Activated T-cell treated with anti-CD3 and anti-CD28 coated beads for 4 hours (primary cell): ENCODE measurements around the gene MAMDC4.

Source experiments
- DNase-seq: peaks from one replicate; pipeline ENCODE4 v3.0.0-alpha.2; 2020

The MAMDC4 gene

DNA sequence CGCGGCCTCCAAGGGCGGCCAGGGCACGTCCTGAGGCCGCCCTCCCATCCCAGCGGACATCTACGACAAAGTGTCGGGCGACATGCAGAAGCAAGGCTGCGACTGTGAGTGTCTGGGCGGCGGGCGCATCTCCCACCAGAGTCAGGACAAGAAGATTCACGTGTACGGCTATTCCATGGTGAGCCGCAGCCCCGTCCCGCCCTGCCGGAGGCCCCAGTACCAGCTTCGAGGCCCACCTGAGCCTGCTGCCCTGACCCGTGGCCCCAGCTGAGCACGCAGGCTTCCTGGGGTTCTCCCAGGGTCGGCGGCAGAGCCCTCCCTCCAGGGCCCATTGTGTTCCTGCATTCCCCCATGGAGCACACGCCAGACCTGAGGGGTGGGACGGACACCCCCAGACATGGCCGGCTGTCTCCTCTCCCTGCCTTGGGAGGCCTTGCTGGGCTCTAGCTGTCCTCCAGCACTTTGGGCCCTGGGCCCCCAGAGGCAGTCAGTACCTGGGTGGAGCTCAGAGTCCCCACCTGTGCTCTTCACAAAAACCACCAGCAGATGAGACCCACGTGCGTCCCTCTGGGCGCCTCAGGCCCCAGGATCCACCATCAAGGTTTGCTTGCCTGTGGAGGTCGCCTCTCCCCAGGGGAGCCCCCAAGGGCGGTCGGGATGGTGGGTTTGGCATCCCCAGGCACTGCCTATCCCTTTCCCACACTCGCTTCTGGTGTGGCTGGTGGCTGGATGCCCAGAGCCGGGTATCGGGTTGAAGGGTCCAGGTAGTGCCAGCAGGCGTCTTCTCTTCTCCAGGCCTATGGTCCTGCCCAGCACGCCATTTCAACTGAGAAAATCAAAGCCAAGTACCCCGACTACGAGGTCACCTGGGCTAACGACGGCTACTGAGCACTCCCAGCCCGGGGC lies 1.9 kb upstream of the MAMDC4 start:
- DNase-seq = no peak

DNA sequence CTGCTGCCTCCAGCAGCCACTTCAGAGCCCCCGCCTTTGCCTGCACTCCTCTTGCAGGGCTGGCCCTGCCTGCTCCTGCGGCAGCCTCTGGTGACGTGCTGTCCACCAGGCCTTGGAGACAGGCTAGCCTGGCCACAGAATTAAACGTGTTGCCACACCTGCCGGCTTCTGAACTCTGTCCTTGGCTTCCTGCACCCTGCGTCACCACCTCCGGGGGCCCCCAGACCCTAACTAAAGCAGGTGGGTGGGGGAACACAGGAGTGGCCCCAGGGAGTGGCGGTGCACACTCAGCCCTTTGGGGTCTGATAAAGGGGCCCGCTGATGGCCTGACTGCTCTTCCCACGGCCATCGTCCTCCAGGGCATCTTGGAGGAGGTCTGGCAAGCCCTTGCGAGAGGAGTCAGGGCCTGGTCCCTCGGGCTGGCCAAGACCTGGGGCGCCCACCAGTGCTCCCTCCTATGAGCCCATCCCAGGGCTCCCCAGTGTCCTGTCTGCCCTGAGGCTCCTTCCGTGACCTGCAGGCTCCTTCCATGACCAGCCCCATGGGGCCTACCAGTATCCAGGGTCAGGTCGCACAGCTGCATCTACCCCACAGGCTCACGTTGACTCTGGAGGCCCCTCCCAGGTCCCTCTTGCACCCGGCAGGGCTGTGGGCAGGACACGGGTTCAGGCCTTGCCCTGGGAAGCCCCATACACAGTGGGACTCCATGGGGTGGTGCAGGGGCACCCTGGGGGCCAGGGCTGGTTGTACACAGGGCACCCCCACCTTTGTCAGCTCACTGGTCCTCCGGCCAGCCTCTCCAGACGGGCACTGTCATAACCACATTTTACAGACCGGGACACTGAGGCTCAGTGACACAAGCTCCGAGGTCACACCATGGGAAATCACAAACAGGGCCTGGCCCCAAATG lies 1.0 kb upstream of the MAMDC4 start:
- DNase-seq = no peak

DNA sequence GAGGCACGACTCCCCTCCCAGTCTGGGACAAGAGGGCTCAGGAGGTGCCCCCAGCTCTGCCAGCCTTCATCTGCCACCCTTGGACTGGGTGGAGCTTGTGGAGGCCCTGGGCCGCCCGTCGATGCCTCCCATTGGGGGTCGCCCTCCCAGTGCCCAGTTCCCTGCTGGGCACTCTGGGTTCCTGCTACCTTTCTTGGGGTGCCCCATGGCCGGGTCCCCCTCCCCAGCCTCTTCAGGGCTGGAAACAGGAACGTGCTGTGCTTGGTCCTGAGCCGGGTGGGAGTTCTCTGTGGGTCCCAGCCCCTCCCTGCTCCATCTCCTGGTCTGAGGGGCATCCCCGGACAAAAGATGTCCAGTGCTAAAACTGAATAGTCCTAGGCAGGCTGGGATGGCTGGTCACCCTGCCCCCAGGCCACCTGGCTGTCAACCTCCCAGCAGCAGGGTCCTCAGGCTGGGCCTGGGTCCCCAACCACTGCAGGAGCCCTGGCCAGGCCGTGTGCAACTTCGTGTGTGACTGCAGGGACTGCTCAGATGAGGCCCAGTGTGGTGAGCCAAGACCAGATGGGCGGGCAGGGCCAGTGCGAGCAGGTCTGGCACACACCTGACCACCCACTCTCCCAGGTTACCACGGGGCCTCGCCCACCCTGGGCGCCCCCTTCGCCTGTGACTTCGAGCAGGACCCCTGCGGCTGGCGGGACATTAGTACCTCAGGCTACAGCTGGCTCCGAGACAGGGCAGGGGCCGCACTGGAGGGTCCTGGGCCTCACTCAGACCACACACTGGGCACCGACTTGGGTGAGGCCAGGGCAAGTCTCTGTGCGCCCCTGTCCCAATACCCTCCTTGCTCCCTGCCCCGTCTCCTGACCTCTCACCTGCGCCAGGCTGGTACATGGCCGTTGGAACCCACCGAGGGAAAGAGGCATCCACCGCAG lies 784 bp downstream of the MAMDC4 start:
- no peak for DNase-seq

DNA sequence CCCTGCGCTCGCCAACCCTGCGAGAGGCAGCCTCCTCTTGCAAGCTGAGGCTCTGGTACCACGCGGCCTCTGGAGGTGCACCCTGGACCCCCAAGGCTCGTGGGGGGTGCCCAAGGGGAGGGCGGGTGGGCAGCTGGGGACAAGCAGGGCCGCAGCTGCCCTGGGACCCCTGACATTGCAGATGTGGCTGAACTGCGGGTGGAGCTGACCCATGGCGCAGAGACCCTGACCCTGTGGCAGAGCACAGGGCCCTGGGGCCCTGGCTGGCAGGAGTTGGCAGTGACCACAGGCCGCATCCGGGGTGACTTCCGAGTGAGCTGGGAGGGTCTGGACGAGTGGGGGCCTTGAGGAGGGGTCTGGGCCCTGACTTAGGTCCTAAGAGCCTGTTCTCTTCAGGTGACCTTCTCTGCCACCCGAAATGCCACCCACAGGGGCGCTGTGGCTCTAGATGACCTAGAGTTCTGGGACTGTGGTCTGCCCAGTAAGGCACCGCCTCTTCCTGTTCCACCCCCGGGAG lies 1.5 kb downstream of the MAMDC4 start:
- no peak for DNase-seq

DNA sequence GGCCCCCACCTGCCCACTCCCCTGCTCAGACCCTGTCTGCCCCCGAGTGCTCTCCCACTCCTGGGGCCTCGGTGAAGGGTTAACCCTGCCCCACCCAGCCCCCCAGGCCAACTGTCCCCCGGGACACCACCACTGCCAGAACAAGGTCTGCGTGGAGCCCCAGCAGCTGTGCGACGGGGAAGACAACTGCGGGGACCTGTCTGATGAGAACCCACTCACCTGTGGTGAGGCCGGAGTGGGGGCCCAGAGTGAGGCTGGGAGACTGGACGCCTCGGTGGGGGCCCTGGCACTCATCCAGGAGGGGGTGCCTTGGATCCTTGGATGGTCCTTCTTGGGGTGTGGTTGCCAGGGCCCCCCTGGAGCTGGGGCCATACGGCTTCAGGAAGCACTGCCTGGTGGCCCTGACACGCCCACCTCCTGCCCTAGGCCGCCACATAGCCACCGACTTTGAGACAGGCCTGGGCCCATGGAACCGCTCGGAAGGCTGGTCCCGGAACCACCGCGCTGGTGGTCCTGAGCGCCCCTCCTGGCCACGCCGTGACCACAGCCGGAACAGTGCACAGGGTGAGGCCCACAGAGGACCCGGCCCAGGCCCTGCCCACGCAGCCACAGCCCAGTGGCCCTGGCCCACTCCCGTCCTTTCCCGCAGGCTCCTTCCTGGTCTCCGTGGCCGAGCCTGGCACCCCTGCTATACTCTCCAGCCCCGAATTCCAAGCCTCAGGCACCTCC lies 2.1 kb downstream of the MAMDC4 start:
- DNase-seq = no peak

DNA sequence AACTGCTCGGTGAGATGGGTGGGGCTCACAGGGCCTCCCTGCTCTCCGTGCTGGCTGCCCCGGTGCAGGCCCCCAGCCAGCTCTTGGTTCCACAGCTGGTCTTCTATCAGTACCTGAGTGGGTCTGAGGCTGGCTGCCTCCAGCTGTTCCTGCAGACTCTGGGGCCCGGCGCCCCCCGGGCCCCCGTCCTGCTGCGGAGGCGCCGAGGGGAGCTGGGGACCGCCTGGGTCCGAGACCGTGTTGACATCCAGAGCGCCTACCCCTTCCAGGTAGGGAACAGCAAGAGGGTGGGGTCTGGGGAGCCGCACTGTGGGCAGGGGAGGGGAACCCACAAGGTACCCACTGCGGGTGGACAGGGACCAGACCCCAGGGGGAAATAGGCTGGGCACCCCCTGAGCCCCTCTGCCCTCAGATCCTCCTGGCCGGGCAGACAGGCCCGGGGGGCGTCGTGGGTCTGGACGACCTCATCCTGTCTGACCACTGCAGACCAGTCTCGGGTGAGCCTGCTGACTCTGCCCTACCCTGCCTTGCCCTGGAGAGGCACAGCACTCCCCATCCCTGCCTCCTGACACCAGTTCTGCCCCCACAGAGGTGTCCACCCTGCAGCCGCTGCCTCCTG lies 2.8 kb downstream of the MAMDC4 start:
- no peak for DNase-seq

DNA sequence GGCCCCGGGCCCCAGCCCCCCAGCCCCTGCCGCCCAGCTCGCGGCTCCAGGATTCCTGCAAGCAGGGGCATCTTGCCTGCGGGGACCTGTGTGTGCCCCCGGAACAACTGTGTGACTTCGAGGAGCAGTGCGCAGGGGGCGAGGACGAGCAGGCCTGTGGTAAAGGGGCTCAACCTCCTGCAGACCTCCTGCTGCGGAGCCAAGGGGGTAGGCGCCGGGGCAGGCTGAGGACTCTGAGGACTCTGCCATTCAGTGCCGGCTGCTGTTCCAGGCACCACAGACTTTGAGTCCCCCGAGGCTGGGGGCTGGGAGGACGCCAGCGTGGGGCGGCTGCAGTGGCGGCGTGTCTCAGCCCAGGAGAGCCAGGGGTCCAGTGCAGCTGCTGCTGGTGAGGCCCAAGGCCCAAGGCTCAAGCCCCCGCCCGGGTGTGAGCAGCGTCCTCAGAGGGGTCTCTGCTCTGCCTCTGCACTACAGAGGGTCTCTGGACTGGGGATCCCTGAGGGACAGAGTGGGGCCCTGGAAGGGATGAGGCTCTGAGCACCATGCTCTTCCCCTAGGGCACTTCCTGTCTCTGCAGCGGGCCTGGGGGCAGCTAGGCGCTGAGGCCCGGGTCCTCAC lies 3.4 kb downstream of the MAMDC4 start:
- DNase-seq = no peak

DNA sequence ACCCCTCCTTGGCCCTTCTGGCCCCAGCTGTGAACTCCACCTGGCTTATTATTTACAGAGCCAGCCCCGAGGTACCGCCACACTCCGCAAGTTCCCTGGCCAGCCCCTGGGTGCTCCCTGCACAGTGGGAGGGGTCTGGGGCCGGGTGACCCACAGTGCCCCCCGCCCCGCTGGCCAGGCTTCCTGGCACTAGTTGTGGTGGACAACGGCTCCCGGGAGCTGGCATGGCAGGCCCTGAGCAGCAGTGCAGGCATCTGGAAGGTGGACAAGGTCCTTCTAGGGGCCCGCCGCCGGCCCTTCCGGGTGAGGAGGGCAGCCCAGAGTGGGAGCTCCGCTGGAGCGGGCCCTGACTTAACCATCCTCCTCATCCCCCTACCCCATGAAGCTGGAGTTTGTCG lies 3.9 kb downstream of the MAMDC4 start:
- no peak for DNase-seq

DNA sequence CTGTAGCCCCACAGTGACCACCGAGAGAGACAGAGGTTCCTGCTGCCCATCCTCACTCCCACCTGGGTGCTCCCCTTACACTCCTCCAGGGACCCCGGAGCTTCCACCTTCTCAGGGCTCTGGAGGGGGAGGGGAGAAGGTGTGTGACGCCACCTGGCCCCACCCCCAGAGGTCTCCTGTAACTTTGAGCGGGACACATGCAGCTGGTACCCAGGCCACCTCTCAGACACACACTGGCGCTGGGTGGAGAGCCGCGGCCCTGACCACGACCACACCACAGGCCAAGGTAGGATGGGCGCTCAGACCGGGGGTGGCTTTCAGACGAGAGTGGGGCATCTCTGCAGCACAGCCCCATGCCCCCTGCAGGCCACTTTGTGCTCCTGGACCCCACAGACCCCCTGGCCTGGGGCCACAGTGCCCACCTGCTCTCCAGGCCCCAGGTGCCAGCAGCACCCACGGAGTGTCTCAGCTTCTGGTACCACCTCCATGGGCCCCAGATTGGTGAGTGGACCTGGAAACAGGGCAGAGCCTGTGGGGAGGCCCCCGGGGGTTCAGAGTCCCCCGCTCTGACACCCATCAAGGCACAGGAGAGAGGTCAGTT lies 4.5 kb downstream of the MAMDC4 start:
- DNase-seq = no peak

DNA sequence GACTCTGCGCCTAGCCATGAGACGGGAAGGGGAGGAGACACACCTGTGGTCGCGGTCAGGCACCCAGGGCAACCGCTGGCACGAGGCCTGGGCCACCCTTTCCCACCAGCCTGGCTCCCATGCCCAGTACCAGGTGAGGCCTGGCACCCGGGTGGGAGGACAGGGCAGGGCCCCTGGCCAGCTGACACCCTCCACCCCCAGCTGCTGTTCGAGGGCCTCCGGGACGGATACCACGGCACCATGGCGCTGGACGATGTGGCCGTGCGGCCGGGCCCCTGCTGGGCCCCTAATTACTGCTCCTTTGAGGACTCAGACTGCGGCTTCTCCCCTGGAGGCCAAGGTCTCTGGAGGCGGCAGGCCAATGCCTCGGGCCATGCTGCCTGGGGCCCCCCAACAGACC lies 5.0 kb downstream of the MAMDC4 start:
- no peak for DNase-seq

DNA sequence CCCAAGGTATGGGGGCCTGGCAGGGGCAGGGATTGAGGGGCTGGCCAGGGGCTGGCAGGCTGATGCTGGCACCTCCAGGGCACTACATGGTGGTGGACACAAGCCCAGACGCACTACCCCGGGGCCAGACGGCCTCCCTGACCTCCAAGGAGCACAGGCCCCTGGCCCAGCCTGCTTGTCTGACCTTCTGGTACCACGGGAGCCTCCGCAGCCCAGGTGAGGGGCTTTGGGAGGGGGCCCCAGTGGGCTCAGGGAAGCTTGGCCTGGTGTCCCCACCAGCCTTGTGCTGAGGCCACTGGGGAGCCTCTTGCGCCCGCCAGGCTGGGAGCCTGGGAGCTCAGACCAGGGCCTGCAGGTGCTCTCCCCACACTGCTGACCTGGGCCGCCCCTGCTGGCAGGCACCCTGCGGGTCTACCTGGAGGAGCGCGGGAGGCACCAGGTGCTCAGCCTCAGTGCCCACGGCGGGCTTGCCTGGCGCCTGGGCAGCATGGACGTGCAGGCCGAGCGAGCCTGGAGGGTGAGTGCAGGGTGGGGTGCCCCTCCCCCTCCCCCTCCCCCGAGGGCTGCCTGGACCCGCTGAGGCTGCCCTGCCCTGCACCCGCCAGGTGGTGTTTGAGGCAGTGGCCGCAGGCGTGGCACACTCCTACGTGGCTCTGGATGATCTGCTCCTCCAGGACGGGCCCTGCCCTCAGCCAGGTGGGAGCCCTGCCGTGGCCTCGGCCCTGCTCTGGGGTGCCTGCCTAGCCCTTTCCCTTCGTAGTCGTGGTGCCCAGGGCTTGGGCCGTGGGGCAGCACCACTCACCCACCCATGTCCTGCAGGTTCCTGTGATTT lies 5.7 kb downstream of the MAMDC4 start:
- DNase-seq = no peak

DNA sequence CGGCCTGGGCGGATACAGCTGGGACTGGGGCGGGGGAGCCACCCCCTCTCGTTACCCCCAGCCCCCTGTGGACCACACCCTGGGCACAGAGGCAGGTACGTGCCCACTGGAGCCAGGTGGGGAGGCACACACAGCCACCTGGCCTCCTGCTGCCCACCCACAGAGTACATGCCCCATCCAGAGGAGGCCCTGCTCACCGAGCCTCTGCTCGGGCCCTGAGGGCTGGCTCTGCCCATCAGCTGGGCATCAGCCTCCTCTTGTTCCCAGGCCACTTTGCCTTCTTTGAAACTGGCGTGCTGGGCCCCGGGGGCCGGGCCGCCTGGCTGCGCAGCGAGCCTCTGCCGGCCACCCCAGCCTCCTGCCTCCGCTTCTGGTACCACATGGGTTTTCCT lies 6.3 kb downstream of the MAMDC4 start:
- DNase-seq = no peak

DNA sequence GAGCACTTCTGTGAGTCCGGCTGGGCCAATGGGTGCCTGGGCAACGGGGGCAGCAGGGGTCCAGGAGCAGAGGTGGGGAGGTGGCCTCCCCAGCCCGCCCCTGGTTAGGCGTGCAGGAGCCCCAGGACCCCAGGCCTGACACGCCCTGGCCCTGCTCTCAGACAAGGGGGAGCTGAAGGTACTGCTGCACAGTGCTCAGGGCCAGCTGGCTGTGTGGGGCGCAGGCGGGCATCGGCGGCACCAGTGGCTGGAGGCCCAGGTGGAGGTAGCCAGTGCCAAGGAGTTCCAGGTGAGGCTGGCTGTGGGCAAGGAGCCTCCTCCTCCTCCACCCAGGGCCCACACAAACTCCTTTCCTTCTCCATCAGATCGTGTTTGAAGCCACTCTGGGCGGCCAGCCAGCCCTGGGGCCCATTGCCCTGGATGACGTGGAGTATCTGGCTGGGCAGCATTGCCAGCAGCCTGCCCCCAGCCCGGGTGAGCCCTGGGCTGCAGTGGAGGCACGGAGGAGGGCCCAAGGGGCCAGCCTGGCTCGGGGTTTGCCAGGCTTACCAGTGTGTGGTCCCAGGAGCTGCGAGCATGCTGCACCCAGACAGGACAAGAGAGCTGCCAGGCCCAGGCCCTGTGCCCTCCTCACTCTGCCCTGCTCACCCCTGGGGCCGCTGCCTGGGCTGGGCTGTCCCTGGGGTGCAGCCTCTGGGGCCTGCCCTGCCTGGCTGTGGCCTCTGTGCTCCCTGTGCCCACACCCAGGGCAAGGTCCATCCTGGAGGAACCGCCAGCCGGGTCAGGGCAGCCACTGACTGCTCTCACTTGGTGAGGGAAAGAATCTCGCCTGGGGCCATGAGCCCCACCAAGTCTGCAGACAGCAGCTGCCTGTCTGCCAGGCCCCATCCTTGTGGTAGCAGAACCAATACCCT lies 7.0 kb downstream of the MAMDC4 start:
- no peak for DNase-seq

DNA sequence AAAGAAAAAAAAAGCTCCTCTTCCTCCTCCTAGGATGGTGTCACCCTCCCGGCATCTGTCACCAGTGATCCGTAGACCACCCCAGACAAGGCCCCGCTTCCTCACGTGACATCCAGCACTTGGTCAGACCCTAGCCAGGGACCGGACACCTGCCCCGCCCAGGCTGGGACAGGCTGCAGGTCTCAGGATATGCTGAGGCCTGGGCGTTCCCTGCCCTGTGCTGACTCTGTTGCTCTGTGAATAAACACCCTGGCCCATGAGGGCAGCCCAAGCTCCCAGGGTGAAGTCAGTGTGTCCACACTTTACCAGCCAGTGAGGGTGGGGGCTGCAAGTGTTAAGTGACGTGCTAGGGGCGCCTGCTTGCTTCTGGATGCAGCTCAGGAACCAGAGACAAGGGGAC lies 8.4 kb downstream of the MAMDC4 start:
- no peak for DNase-seq

DNA sequence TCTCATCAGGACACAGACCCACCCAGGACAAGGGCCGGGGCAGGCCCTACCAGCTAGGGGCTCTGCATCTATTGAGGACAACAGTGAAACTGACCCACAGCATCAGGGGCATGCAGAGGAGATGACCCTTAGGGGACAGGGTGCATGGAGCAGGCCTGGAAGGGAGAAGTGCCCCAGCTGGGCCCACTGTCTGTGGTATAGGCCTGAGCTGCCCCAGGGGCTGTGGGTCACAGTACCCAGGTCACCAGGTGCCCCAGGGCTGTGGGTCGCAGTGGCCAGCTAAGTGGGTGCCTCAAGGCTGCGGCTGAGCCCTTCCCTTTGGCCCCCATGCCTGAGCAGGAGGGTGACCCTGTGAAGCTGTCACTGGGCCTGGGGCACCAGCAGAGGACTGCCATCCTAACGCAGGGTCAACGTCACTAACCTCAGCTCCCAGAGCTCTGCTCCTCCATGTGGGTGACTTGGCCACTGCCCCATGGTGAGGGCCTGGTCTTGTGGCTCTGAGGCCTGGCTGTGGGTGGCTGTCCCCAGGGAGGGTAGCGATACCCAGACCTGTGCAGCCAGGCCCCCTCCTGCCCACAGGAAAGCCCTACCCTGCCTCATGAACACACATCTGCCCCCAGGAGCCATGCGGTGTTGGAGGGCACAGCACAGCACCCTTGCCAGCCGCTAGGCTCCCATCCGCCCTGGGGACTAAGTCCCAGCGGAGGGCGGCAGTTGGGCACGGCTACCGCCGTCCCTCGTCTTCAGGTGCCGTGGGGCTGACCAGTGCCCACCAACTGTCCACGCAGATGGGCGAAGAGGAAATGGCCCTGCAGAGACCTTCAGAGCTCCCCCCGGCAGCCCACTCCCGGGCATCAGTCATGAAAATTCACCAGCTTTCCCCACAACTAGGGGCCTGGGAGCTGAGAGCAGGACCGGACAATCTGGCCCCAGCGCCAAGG lies 9.1 kb downstream of the MAMDC4 start:
- DNase-seq = no peak

DNA sequence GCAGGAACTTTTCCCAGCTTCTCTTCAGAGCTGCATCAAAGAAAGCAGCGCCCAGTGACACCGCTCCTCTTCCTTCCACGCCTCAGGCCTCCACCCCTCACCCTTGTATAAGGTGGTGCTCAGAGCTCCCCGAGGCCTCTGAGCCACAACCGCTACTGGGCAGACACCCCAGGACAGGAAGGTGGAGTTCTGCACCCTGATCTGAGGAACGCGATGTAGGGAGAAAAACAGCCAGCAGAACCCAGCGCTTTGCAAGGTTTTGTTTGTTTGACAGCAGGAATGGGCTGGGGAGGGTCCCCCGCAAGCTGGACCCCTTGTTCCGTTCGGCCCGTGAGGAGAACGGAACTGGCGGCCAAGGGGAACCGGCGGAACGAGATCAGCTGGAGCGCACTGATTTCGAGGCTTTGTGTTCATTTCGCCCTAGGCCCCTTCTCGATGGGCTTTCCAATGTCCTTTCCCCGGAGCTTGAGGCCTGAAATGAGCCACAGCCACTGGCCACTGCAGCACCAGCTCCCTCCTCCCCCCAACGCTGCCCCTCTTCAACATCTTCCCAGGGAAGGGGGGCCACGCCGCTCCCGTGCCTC lies 9.8 kb downstream of the MAMDC4 start:
- no peak for DNase-seq
